GM18873 (cell line): ENCODE data around the gene ATP6V0E2.
A peak's percentile ranks its signal among the peaks of the same experiment; 100 is the strongest.
"Not testable (repeated sequence)": the region's sequence is repeated elsewhere in the genome, so short reads cannot be mapped to it uniquely, and the experiment has no call there.

ENCODE experiments used
- ATAC-seq: cut with Tn5 transposase; IDR thresholded peaks from one replicate; pipeline ENCODE4 v1.9.1; 2021; ENCODE audit warnings: mild to moderate bottlenecking, moderate library complexity, moderate number of reproducible peaks; ENCODE audit not compliant: unreplicated experiment, low FRiP score

Gene ATP6V0E2

DNA sequence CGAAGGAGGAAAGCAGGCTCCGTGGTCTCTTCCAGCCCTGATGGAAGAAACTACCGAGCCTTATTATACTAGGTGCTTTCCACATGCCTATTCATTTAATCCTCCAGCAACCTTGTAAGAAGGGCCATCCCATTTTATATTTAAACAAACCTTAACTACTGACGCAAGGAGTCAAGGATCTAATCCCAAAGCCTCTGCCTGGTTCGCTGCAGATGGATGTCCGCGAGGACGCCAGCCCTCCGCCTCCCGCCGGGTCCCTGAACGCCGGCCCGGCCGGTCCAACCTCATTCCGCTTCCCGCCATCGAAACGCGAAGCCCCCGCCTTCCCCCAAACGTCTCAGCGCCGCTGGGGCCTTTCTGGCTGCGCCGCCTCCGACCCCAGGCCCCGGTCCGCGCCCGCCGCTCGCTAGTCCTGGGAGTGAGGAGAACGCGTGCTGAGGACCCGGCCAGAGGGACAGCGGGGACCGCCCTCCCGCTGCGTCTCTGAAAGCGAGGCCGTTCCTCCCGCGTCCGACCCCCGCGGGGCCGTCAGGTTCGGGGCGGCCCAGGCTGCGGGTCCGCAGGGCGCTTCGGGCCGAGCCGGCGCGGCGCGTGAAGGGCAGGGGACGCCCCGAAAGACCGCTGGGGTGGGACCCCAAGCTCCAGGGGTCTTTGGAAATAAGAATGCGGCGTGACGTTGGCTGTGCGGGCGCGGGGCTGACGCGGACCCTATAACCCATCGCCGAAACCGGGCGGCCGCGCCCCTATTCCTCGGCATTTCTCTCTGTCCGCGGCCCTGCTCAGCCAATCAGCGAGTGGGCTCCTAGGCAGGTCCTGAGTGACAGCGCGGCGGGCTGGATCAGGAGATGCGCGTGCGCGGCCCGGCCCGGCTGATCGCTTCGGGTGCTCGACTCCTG lies at the start of gene ATP6V0E2:
TSS of gene ATP6V0E2 (plus strand) at position 896 of the 896 bp plus-strand sequence. CDS start 97 bp downstream, outside the sequence.
- ATAC-seq: peak; percentile 90

GRCh38 chr7:149824301-149824741 lies 49.4 kb upstream of the ATP6V0E2 start:
- ATAC-seq: no peak

GRCh38 chr7:149824748-149825566 lies 48.8 kb upstream of the ATP6V0E2 start:
- ATAC-seq: no peak

GRCh38 chr7:149825567-149826343 lies 48.0 kb upstream of the ATP6V0E2 start:
- ATAC-seq: no peak

DNA sequence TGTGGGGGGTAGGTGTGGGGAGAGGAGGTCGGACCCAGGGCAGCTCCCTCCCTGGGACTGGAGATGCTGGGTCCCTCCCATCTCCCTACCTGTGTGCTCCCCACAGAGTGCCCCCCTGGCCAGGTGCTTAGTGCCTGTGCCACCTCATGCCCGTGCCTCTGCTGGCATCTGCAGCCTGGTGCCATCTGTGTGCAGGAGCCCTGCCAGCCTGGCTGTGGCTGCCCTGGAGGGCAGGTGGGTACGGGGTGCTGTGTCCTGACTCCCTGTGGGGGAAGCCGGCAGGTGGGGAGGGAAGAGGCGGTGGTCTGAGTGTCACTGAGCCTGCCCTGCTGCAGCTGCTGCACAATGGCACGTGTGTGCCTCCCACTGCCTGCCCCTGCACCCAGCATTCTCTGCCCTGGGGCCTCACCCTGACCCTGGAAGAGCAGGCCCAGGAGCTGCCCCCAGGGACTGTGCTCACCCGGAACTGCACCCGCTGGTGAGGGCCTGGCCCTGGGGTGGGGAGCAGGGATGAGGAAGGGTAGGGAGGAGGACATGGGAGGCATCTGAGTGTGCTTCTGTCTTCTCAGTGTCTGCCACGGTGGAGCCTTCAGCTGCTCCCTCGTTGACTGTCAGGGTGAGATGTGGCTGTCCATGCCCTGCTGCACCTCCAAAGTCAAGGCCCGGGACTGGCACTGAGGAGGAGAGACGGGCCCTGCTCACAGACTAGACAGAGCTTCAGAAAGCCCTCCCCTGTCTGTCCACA lies 47.3 kb upstream of the ATP6V0E2 start:
- no peak for ATAC-seq

DNA sequence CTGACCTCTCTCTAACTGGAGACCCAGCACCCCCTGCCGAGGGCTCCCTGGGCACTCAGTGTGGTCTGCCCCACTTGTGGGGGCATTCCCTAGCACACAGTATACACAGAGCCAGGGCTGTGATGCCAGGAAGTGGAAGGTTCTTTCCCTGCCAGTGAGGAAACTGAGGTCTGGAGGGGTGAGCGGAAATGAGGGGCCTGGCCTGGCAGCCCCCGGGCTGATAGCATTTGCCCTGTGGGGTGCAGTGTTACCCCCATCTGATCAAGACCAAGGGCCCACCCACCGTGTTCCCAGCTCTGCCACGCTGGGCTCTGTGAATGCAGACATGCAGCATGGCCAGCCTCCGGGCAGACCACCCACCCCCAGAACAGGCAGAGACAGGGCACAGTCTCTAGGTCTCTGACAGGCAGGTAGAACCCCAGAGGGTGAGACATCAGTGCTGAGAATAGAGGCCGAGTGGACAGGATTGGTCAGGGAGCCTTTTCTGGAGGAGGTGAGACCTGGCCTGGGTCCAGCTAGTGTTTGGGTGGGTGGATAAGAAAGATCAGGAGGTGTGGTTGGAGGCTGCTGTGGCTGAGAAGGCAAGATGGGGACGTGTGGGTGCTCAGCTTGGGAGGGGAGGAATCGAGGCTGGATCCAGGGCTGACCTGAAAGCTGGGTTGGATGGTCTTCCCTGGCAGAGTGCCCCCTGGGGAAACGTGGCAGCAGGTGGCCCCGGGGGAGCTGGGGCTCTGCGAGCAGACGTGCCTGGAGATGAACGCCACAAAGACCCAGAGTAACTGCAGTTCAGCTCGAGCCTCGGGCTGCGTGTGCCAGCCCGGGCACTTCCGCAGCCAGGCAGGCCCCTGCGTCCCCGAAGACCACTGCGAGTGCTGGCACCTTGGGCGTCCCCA lies 46.4 kb upstream of the ATP6V0E2 start:
- ATAC-seq: no peak

DNA sequence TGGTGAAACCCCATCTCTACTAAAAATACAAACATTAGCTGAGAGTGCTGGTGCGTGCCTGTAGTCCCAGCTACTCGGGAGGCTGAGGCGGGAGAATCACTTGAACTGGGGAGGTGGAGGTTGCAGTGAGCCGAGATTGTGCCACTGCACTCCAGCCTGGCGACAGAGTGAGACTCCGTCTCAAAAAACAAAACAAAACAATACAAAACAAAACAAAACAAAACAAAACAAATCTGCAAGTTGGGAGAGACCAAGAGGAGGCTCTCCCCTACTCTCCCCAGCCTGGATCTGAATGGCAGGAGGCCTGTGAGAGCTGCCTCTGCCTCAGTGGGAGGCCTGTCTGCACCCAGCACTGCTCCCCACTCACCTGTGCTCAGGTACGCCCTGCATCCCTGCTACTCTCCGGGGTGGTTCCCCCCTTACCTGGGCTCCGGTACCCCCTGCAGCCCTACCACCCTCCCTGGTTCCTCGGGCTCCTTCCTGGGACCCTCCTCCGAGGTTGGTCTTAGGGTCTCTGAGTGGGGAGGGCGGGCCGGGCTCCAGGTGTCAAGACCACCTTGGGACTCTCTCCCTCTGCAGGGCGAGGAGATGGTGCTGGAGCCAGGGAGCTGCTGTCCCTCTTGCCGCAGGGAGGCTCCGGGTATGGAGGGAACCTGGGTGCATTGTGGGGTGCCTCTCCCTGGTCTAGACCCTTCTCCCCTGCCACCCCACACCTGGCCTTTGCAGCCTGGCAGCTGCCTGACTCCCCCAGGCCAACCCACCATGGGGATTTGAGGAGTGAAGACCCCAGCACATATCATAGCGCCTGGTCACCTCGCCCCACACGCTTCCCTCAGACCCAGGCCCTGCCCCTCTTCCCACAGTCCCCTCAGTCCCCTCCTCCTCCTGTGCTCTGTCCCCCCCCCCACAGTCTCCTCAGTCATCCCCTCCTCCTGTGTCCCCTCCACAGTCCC lies 45.1 kb upstream of the ATP6V0E2 start:
- ATAC-seq: no peak

DNA sequence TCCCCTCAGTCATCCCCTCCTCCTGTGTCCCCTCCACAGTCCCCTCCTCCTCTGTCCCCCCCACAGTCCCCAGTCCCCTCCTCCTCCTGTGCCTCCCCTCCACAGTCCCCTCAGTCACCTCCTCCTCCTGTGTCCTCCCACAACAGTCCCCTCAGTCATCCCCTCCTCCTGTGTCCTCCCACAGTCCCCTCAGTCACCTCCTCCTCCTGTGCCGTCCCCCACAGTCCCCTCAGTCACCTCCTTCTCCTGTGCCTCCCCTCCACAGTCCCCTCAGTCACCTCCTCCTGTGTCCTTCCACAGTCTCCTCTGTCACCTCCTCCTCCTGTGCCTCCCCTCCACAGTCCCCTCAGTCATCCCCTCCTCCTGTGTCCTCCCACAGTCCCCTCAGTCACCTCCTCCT lies 43.2 kb upstream of the ATP6V0E2 start:
- not testable (repeated sequence) for ATAC-seq

GRCh38 chr7:149830997-149831740 lies 42.6 kb upstream of the ATP6V0E2 start:
- no peak for ATAC-seq

DNA sequence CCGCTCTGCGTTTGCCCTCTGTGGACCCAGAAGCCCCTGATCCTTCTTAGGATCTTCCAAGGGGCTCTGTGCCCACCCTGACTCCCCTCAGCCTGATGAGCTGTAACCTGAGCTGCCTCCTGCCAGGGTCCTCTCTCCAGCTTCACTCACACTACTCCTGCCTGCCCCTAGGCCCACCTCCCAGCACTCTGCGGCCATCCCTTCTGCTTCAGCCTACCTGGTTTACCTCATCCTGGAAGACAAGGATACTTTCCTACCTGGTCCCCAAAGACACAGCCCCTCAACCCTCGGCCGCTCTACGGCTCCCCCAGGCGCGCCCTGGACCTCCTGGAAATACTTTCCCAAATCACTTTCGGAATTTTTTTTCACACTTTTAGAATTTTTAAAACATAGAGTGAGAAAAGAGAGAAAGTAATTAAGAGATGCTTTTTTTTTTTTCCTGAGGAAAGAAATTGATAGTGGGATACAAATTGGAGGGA lies 42.0 kb upstream of the ATP6V0E2 start:
- ATAC-seq: no peak

GRCh38 chr7:149832332-149833041 lies 41.3 kb upstream of the ATP6V0E2 start:
- ATAC-seq: no peak

GRCh38 chr7:149833495-149834130 lies 40.2 kb upstream of the ATP6V0E2 start:
- no peak for ATAC-seq

GRCh38 chr7:149834601-149835000 lies 39.2 kb upstream of the ATP6V0E2 start:
- no peak for ATAC-seq

- ATAC-seq: no peak
Measured at GRCh38 chr7:149836434-149836833, 37.3 kb upstream of the ATP6V0E2 start.

- no peak for ATAC-seq
Measured at GRCh38 chr7:149837564-149838223, 36.1 kb upstream of the ATP6V0E2 start.
